Activated CD8-positive, alpha-beta memory T cell treated with anti-CD3 and anti-CD28 coated beads for 1 hour (primary cell): ENCODE measurements around the gene ADORA2B.
"Not testable (repeated sequence)": the region's sequence is repeated elsewhere in the genome, so short reads cannot be mapped to it uniquely, and the experiment has no call there.

Source experiments
- DNase-seq, 2 donors: peaks; one replicate each; pipeline ENCODE4 v3.0.0-alpha.2; 2020; ENCODE audit warnings: low read depth in 1 of 2; ENCODE audit errors: extremely low read depth in 1 of 2

The ADORA2B gene

GRCh38 chr17:15921640-15922039 lies 23.3 kb upstream of the ADORA2B start:
- no peak for DNase-seq

- DNase-seq = no peak
Measured at GRCh38 chr17:15922586-15922985, 22.3 kb upstream of the ADORA2B start.

GRCh38 chr17:15926039-15926740 lies 18.7 kb upstream of the ADORA2B start:
- DNase-seq = no peak

GRCh38 chr17:15928286-15928785 lies 16.6 kb upstream of the ADORA2B start:
- no peak for DNase-seq

GRCh38 chr17:15929941-15930340 lies 15.0 kb upstream of the ADORA2B start:
- DNase-seq = no peak

- DNase-seq = no peak
Measured at GRCh38 chr17:15930426-15930825, 14.5 kb upstream of the ADORA2B start.

GRCh38 chr17:15931394-15931793 lies 13.5 kb upstream of the ADORA2B start:
- no peak for DNase-seq

- no peak for DNase-seq
Measured at GRCh38 chr17:15934866-15935265, 10.1 kb upstream of the ADORA2B start.

GRCh38 chr17:15935891-15936290 lies 9.0 kb upstream of the ADORA2B start:
- no peak for DNase-seq

GRCh38 chr17:15936481-15936880 lies 8.4 kb upstream of the ADORA2B start:
- DNase-seq = not testable (repeated sequence)

- no peak for DNase-seq
Measured at GRCh38 chr17:15941781-15942180, 3.1 kb upstream of the ADORA2B start.

- DNase-seq = no peak
Measured at GRCh38 chr17:15942207-15942833, 2.6 kb upstream of the ADORA2B start.

- DNase-seq = no peak
Measured at GRCh38 chr17:15943971-15944758, 765 bp upstream of the ADORA2B start.

GRCh38 chr17:15945527-15946191 lies 729 bp downstream of the ADORA2B start:
- DNase-seq = no peak

- DNase-seq = no peak
Measured at GRCh38 chr17:15946611-15947120, 1.7 kb downstream of the ADORA2B start.

- no peak for DNase-seq
Measured at GRCh38 chr17:15947271-15947670, 2.3 kb downstream of the ADORA2B start.

GRCh38 chr17:15947976-15948752 lies 3.2 kb downstream of the ADORA2B start:
- no peak for DNase-seq

GRCh38 chr17:15951368-15952047 lies 6.6 kb downstream of the ADORA2B start:
- no peak for DNase-seq

GRCh38 chr17:15952048-15952532 lies 7.2 kb downstream of the ADORA2B start:
- no peak for DNase-seq
